Caco-2 (cell line): ENCODE measurements around the gene RAB40A. TPM values are rescaled to one million over a fixed set of nuclear protein-coding genes. Genes with fewer than 3 reads are reported as not detected.

Experiments
- Bru-seq: library from RNA; stranded (reverse); fragments of 400-500 nt; gene quantifications from one replicate; lab custom pipeline; 2021; lab: Mats Ljungman, UMichigan
- BruChase-seq, 2 experiments: library from RNA; stranded (reverse); fragments of 400-500 nt; gene quantifications; one replicate each; lab custom pipeline; 2021; lab: Mats Ljungman, UMichigan
- BruUV-seq: library from RNA; stranded (reverse); fragments of 400-500 nt; replicated peaks from 2 replicates; lab custom pipeline; 2021; lab: Mats Ljungman, UMichigan
- CTCF ChIA-PET: fragments of 300-600 bp; sonication (Branson Sonifier 250); formaldehyde crosslinking; loops from one replicate; lab custom pipeline; 2022; ENCODE audit warnings: antibody characterized with exemption; lab: Charles Lee
- POLR2A ChIA-PET: fragments of 300-600 bp; sonication (Branson Sonifier 250); formaldehyde crosslinking; loops from one replicate; lab custom pipeline; 2022; ENCODE audit warnings: antibody characterized with exemption; lab: Charles Lee
- DNase-seq, 2 experiments: peaks; one replicate each; pipeline versions ENCODE4 v3.0.0 to v3.0.0-alpha.2; 2020 to 2022
- H3K27me3 ChIP-seq: replicated peaks from 2 replicates; pipeline ENCODE4 v1.6.0; 2011; ENCODE audit warnings: low read length; ENCODE audit not compliant: control insufficient read depth, insufficient read depth
- H3K36me3 ChIP-seq: 2 replicates; pipeline ENCODE4 v1.5.1; 2011; ENCODE audit warnings: low read length; ENCODE audit not compliant: control insufficient read depth, insufficient read depth
- H3K4me1 ChIP-seq: fragments of 250-450 bp; sonication (Bioruptor Pico); 2 replicates; pipeline ENCODE4 v1.5.1; 2020; ENCODE audit warnings: mild to moderate bottlenecking
- H3K4me3 ChIP-seq: 2 replicates; pipeline ENCODE4 v1.5.1; 2011; ENCODE audit warnings: low read depth, mild to moderate bottlenecking, control low read depth, low read length
- H3K9me3 ChIP-seq: fragments of 250-450 bp; sonication (Bioruptor Pico); 2 replicates; pipeline ENCODE4 v1.5.1; 2020; ENCODE audit warnings: mild to moderate bottlenecking, moderate library complexity
- H3K27ac Mint-ChIP-seq: one replicate; pipeline ENCODE4 v1.8.0; 2022; ENCODE audit warnings: mixed read lengths; ENCODE audit not compliant: unreplicated experiment
- H3K27me3 Mint-ChIP-seq: one replicate; pipeline ENCODE4 v1.8.0; 2022; ENCODE audit warnings: mixed read lengths; ENCODE audit not compliant: insufficient read depth, unreplicated experiment
- H3K36me3 Mint-ChIP-seq: one replicate; pipeline ENCODE4 v1.8.0; 2022; ENCODE audit warnings: mild to moderate bottlenecking, mixed read lengths; ENCODE audit not compliant: insufficient read depth, unreplicated experiment
- H3K4me1 Mint-ChIP-seq: one replicate; pipeline ENCODE4 v1.8.0; 2022; ENCODE audit warnings: low read depth, mixed read lengths; ENCODE audit not compliant: unreplicated experiment
- H3K4me3 Mint-ChIP-seq: one replicate; pipeline ENCODE4 v1.8.0; 2022; ENCODE audit warnings: mild to moderate bottlenecking, moderate library complexity, mixed read lengths; ENCODE audit not compliant: unreplicated experiment
- H3K9me3 Mint-ChIP-seq: one replicate; pipeline ENCODE4 v1.8.0; 2022; ENCODE audit warnings: mixed read lengths; ENCODE audit not compliant: unreplicated experiment
- CTCF ChIP-seq, 2 experiments: fragments of 200-600 bp in 1 of 2; IDR thresholded peaks; 1 replicate in 1 of 2; 2 replicates in 1 of 2; pipeline versions ENCODE4 v1.5.1 to v1.8.0; 2011 to 2022; ENCODE audit warnings: antibody characterized with exemption in 1 of 2, control low read depth in 1 of 2, inconsistent platforms in 1 of 2, low read depth in 1 of 2, low read length in 1 of 2, mild to moderate bottlenecking in 1 of 2, moderate library complexity in 1 of 2; ENCODE audit not compliant: insufficient read depth in 1 of 2, severe bottlenecking in 1 of 2, unreplicated experiment in 1 of 2
- intact Hi-C: fragments of 100-400 bp; cut with micrococcal nuclease; formaldehyde crosslinking; loops from one replicate; pipeline ENCODE4 v1.10.0; 2022; ENCODE audit not compliant: unreplicated experiment
- long read RNA-seq: library from polyadenylated mRNA; stranded (forward); transcript quantifications from one replicate; pipeline ENCODE4 v2.0.0, GENCODE V29; 2022
- total RNA-seq: library from RNA; stranded (reverse); gene quantifications from 2 replicates; pipeline ENCODE4 v1.2.3, GENCODE V29; 2022

RAB40A gene
- total RNA-seq (not detected in 2 replicates), Bru-seq, nascent RNA (percentile 21 among the genes with signal in this experiment), BruChase-seq, experiment 1, labeled RNA remaining after a 2-hour chase (percentile 20 among the genes with signal in this experiment), BruChase-seq, experiment 2, labeled RNA remaining after a 6-hour chase (percentile 23 among the genes with signal in this experiment)
- long read RNA-seq = 0 reads

GRCh38 chrX:103519389-103519788, at the start of gene RAB40A:
RAB40A (minus strand) TSS chrX:103519489; CDS start chrX:103500756, 18,733 bp downstream.
- ChIA-PET POLR2A (no interaction called here), CTCF (no interaction called here)
- intact Hi-C loops = no loop called here
- Histone ChIP-seq H3K4me3 (no peak within 1 kb of the TSS), H3K36me3 (no peaks in the 10 kb centered on the region), H3K27me3 (no peaks in the 10 kb centered on the region; the same call in 1 of the 2 replicates), H3K4me1 (no peaks in the 10 kb centered on the region), H3K9me3 (no peaks in the 10 kb centered on the region)
- BruUV-seq = no TSS peak
- no peak for DNase-seq
- H3K27me3 Mint-ChIP-seq = peaks cover 7% of the 10 kb centered on the region
- H3K9me3 Mint-ChIP-seq = no peaks in the 10 kb centered on the region
- no peaks in the 10 kb centered on the region for H3K4me1 Mint-ChIP-seq
- no peaks in the 10 kb centered on the region for H3K36me3 Mint-ChIP-seq
- no peak within 1 kb of the TSS for H3K4me3 Mint-ChIP-seq
- TF ChIP-seq CTCF (IDR thresholded peaks at IDR 0.05; ENCODE audit: insufficient read depth in 1 of 2, low read depth in 1 of 2, low read length in 1 of 2, severe bottlenecking in 1 of 2, unreplicated experiment in 1 of 2) = no peak
- no peak within 1 kb of the TSS for H3K27ac Mint-ChIP-seq

- CTCF ChIA-PET = no interaction called here
- Histone ChIP-seq H3K9me3 (no peaks in the 10 kb centered on the region), H3K4me3 (no peak overlapping the region), H3K27me3 (no peaks in the 10 kb centered on the region), H3K4me1 (no peaks in the 10 kb centered on the region), H3K36me3 (no peaks in the 10 kb centered on the region)
- TF ChIP-seq CTCF (IDR thresholded peaks at IDR 0.05; ENCODE audit: insufficient read depth in 1 of 2, low read depth in 1 of 2, low read length in 1 of 2, severe bottlenecking in 1 of 2, unreplicated experiment in 1 of 2) = no peak
- Mint-ChIP-seq H3K27me3 (peaks cover 3% of the 10 kb centered on the region), H3K4me3 (no peak overlapping the region), H3K36me3 (no peaks in the 10 kb centered on the region), H3K9me3 (no peaks in the 10 kb centered on the region), H3K4me1 (no peaks in the 10 kb centered on the region), H3K27ac (no peak overlapping the region)
- no TSS peak for BruUV-seq
- intact Hi-C loops = no loop called here
- POLR2A ChIA-PET = no interaction called here
- DNase-seq = no peak
Measured at GRCh38 chrX:103565752-103566151, 46.5 kb upstream of the RAB40A start.

- H3K4me3 Mint-ChIP-seq = no peak overlapping the region
- CTCF ChIA-PET = no interaction called here
- no peaks in the 10 kb centered on the region for H3K4me1 Mint-ChIP-seq
- no peaks in the 10 kb centered on the region for H3K9me3 Mint-ChIP-seq
- H3K36me3 Mint-ChIP-seq = no peaks in the 10 kb centered on the region
- intact Hi-C loops = no loop called here
- H3K9me3 ChIP-seq = no peaks in the 10 kb centered on the region
- no peak overlapping the region for H3K27ac Mint-ChIP-seq
- H3K27me3 ChIP-seq = no peaks in the 10 kb centered on the region
- TF ChIP-seq CTCF (IDR thresholded peaks at IDR 0.05; ENCODE audit: insufficient read depth in 1 of 2, low read depth in 1 of 2, low read length in 1 of 2, severe bottlenecking in 1 of 2, unreplicated experiment in 1 of 2) = no peak
- no peaks in the 10 kb centered on the region for H3K4me1 ChIP-seq
- no peak for DNase-seq
- POLR2A ChIA-PET = no interaction called here
- H3K27me3 Mint-ChIP-seq = peaks cover 3% of the 10 kb centered on the region
- no peak overlapping the region for H3K4me3 ChIP-seq
- no peaks in the 10 kb centered on the region for H3K36me3 ChIP-seq
- BruUV-seq = no TSS peak
Measured at GRCh38 chrX:103565197-103565596, 45.9 kb upstream of the RAB40A start.
